Hematopoietic multipotent progenitor cell (in vitro differentiated cells): ENCODE data around the gene NR2E1. TPM values are rescaled to one million over a fixed set of nuclear protein-coding genes. Genes with fewer than 3 reads are reported as not detected.

Experiments used
- DNase-seq, 3 donors: peaks; one replicate each; pipeline ENCODE4 v3.0.0-alpha.2; 2011 to 2015; ENCODE audit warnings: low read depth in 2 of 3, low spot score in 2 of 3
- total RNA-seq: library from RNA; depleted of rRNA; stranded (reverse); fragments of >200 nt; gene quantifications from one replicate; pipeline ENCODE4 v1.2.3, GENCODE V29; 2012

Gene NR2E1
- total RNA-seq, 1 donor: not detected

GRCh38 chr6:108152446-108152845 is 13.4 kb upstream of the NR2E1 start:
- DNase-seq: no peak

DNA sequence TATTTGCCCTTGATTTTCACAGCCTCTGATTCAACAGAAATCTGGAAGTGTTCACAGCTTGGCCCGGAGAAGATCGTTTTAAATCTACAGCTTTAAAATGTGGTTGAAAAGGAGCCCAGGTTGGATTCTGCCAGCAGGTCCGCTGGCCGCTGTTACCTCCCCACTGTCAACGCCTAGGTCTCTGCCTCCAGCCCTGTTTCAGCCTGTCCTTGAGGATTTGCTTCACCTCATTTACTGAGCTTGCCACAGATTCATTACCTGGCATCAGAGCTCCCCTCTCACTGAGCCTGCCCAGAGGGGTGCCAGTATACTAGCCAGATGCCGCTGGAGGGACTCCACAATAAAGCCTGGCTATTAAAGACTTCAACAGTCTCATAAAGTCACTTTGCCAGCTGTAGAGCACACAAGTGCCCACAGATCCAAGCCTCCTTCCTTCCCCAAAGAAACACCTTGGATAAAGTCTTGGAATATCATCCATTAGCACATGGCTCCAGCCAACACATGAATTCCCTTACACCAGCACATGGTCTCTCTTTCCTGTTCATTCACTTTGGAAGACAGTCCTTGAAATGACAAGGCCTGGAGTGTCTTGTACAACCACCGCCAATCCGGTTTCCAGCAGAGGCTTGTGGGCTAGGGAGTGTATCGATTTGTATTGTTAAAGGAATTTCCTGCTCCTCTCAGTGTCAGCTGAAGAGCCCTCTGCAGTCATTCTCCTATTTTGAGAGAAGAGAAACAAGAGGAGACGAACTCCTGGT is 9.5 kb upstream of the NR2E1 start:
- peak in 1 of 3 donors; percentile 19 for DNase-seq

DNA sequence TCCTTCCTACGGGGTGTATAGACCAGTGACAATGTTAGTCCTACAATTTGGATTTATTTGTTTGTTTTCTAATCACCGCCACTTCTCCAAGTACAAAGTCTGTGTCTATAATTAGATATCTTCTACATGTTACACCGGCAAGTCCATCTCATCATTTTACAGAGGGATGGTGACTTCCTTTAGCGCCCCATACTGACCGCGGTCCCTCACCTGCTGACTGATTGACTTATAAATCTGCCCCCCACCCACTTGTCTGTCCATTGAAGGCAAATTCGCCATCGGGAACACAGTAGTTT is 8.9 kb upstream of the NR2E1 start:
- peak in 1 of 3 donors; percentile 11 for DNase-seq

- DNase-seq: peak in 1 of 3 donors; percentile 12
Measured at GRCh38 chr6:108157234-108157980, 8.4 kb upstream of the NR2E1 start.

DNA sequence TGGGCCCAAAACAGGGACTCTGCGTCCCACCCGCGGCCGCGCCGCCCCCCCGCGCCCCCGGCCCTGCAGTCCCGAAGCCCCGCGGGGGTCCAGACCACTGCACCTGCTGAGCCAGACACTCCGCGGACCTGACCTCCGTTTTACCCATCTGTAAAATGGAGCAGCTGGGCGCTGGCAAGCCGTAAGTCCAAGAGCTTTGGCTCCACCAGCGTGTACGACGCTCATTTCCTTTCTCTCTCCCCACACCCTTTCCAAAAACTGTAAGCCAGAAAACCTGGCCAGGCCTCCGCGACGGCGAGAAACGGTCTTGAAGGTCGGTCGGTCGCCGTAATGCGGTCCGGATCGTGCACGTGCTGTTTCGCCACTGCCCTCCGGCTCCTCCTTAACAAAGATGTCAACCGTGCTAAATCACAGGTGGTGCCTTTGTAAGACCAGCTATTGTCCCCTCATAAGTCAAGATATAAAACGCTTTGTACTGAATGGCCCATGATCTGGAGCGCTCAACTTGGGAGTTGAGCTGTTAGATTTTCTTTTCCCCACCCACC is 7.8 kb upstream of the NR2E1 start:
- DNase-seq: no peak

- DNase-seq: no peak
Measured at GRCh38 chr6:108159981-108160380, 5.8 kb upstream of the NR2E1 start.

GRCh38 chr6:108161724-108162282 is 4.0 kb upstream of the NR2E1 start:
- DNase-seq: no peak

GRCh38 chr6:108163267-108163643 is 2.6 kb upstream of the NR2E1 start:
- DNase-seq: peak in 1 of 3 donors; percentile 18

GRCh38 chr6:108163644-108164542 is 1.9 kb upstream of the NR2E1 start:
- DNase-seq: peak in 1 of 3 donors; percentile 55

DNA sequence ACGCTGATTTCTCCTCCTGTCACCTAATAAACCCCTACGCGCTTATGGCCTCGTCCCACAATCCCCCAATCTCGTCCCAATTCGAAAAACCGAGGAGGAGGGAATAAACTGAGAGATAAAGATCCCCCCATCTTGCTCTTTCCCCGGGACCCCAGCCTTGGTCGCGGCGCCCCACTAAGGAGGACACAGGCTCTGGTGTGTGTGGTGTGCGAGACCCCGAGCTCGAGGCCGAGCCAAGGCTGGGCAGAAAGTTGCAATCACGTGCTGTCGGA is 1.3 kb upstream of the NR2E1 start:
- no peak for DNase-seq

DNA sequence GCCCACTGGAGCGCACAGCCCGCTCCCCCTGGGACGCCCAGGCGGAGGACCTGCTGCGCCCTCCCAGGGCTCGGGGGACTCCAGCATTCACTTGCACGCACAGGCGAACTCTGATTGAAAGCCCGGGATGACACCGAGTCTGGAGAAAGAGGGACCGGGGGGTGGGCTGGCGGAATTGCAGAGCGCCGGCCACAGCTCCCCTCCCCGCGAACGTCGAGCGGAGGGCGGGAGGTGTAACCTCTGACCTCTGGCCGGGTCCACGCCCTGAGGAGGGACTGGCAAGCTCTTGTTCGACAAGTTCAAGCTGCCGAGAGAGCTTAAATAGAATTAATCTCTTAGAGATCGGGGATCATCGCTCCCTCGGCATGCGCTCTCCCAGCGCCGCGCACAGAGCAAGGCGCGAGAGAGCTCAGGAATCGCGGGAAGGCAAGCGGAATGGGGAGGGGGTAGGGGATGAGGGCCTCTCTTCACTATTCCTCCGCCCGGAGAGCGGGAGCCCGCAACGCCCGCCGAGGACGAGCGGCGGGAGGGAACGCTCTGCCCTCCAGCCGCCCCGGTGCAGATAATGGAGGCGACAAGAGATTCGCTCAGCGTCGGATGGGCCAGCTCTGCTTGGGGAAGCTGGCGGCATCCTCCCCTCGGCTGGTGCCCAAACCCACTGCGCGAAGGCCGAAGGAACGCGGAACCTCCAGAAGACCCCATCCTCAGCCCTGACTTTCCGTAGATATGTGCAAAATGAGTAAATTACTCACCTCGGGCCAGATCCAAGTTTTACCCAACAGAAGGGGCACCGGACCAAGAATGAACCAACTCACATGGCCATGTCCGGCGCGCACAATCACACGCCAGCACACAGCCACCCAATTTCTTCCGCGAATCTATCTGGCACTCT is 761 bp upstream of the NR2E1 start:
- DNase-seq: no peak

- peak in 1 of 3 donors; percentile 15 for DNase-seq
Measured at GRCh38 chr6:108166664-108167448, 1.0 kb downstream of the NR2E1 start.

GRCh38 chr6:108167449-108168089 is 1.7 kb downstream of the NR2E1 start:
- peak in 1 of 3 donors; percentile 19 for DNase-seq

DNA sequence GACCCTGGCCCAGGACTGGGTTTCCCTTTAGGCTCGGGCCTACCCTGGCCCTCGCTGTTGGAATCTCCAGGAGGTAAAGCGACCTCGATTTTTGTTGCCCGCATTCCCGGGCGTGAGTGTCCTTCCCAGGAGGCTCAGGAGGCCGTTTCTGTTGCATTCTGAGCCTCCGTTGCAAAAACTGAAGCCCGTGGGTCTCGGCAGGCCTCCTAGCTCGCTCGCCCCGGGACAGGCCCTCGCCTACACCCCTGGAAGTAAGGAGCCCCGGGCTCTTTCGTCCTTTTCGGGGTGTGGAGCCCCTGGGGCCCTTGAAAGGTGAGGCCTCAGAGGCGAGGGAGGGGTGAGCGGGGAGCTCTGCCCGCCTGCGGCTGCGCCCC is 2.3 kb downstream of the NR2E1 start:
- peak in 1 of 3 donors; percentile 21 for DNase-seq

DNA sequence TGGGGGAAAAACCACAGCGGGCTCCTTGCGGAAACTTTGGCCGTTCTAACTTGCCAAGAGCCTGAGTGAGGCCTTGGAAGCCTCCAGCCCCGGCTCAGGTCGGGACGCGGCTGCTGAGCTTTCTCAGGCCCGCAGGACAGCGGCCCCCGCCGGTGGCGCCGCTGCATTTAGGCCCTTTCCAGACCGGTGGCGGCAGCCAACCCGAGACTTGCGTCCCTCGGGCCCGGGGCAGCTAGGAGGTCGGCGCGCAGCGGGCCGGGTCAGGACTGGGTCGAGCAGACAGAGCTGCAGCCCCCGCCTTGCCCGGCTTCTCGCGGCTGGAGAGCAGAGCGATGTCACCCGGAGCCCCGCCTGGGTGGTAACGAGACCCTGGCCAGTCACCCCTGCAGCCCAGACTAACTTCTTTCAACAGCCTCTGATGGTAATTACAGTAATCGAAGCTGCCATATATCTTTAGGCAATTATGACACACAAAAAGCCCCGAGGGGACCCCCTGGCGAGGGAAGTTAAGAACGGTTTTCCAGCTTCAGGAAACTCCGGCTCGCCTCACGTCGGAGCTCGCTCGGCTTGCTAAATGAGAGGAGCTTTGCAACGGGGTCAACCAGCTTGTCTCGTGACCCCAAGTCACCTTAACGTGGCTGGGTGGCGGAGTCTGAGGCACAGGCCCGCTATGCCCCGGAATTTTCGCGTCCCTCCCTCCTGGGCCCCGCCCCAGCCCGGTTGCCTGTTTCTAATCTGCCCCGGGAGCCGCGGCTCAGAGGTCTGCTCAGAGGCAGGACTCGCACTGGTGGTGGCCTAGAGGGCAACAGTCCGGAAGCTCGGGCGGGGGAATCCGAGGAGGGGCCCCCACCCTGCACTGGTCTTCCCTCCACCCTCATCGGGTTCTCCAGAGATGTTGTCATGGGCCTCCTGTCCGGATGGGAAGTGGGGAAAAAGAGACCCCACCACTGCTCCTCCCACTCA is 3.0 kb downstream of the NR2E1 start:
- DNase-seq: peak in 1 of 3 donors; percentile 52

- DNase-seq: no peak
Measured at GRCh38 chr6:108169464-108170331, 3.9 kb downstream of the NR2E1 start.
